GM23338 (cell line): ENCODE data around the gene KBTBD8.

Experiments used
- CREB1 ChIP-seq: fragments of 250-450 bp; sonication (Bioruptor Pico); IDR thresholded peaks from 2 replicates; pipeline ENCODE4 v1.5.0; 2020; ENCODE audit warnings: low read depth, mild to moderate bottlenecking, moderate library complexity
- EZH2 ChIP-seq: fragments of 200-600 bp; sonication (generic); IDR thresholded peaks from one replicate; pipeline ENCODE4 v1.8.0; 2017; ENCODE audit warnings: antibody characterized with exemption, mild to moderate bottlenecking, low read depth; ENCODE audit not compliant: unreplicated experiment
- POLR2AphosphoS5 ChIP-seq: IDR thresholded peaks from 2 replicates; pipeline ENCODE4 v1.6.1; 2016; ENCODE audit warnings: antibody characterized with exemption, low read depth
- STAT1 ChIP-seq: IDR thresholded peaks from one replicate; pipeline ENCODE4 v1.6.1; 2016; ENCODE audit warnings: antibody characterized with exemption; ENCODE audit not compliant: unreplicated experiment
- TF ChIP-seq, protein P1 (sequence below), 2 experiments: fragments of 200-600 bp in 1 of 2; sonication (generic) in 1 of 2; conservative IDR thresholded peaks; 2 replicates each; pipeline versions ENCODE4 v1.5.1 to v1.6.1; 2016 to 2017; ENCODE audit warnings: antibody characterized with exemption in 2 of 2, low read depth in 2 of 2, mild to moderate bottlenecking in 2 of 2, moderate library complexity in 1 of 2

DNA sequence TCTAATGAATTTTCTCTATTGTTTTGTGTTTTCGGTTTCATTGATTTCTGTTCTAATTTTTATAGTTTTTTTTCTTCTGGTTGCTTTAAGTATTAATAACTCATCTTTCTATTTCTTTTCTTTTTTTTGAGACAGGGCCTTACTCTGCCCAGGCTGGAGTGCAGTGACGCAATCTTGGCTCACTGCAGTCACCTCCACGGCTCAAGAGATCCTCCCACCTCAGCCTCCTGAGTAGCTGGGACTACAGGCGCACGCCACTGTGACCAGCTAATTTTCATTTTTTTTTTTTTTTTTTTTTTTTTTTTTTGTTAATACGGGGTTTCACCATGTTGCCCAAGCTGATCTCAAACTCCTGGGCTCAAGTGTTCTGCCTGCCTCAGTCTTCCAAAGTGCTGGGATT, 14.5 kb downstream of the KBTBD8 start:
- TF ChIP-seq, protein P1, sequence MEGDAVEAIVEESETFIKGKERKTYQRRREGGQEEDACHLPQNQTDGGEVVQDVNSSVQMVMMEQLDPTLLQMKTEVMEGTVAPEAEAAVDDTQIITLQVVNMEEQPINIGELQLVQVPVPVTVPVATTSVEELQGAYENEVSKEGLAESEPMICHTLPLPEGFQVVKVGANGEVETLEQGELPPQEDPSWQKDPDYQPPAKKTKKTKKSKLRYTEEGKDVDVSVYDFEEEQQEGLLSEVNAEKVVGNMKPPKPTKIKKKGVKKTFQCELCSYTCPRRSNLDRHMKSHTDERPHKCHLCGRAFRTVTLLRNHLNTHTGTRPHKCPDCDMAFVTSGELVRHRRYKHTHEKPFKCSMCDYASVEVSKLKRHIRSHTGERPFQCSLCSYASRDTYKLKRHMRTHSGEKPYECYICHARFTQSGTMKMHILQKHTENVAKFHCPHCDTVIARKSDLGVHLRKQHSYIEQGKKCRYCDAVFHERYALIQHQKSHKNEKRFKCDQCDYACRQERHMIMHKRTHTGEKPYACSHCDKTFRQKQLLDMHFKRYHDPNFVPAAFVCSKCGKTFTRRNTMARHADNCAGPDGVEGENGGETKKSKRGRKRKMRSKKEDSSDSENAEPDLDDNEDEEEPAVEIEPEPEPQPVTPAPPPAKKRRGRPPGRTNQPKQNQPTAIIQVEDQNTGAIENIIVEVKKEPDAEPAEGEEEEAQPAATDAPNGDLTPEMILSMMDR (conservative IDR thresholded peaks at IDR 0.05; ENCODE audit: low read depth in 2 of 2) = no peak
- TF ChIP-seq POLR2AphosphoS5 (no peak), EZH2 (no peak), STAT1 (no peak), CREB1 (CRISPR knock-in tag) (no peak)
